ENCODE data around the gene CTBP2.

DNA sequence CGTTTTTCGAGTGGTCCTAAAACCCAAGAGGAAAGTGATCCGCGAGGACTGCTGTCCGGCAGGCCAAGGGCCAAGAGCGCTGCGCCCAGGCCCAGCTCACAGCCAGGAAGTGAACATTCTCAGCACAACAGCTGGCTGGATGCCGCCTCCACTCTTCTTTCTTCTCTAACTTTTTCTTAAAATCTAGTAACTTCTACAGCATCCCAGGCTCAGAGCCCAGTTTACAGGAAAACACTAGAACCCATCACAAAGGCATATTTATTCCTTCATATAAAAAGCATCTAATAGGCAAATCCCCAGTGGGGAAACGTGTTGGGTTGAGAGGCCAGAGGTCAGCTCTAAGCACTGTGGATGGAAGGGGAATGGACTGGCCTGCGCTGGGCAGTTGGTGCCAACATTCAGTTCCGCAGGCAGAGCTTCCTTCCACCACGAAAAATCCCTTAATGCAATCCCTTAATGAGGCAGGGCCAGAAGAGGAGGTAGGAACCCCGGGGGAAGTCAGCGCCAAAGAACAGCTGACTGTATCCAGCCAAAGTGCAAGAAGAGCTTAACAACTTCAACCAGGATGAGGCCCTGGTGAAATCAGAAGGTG, 143.7 kb downstream of the CTBP2 start:
- no peak for TF ChIP-seq RBAK (CRISPR knock-in tag; IDR thresholded peaks at IDR 0.05)
- no peak for TF ChIP-seq UBTF (CRISPR knock-in tag; IDR thresholded peaks at IDR 0.05)
- TF ChIP-seq, protein P1, sequence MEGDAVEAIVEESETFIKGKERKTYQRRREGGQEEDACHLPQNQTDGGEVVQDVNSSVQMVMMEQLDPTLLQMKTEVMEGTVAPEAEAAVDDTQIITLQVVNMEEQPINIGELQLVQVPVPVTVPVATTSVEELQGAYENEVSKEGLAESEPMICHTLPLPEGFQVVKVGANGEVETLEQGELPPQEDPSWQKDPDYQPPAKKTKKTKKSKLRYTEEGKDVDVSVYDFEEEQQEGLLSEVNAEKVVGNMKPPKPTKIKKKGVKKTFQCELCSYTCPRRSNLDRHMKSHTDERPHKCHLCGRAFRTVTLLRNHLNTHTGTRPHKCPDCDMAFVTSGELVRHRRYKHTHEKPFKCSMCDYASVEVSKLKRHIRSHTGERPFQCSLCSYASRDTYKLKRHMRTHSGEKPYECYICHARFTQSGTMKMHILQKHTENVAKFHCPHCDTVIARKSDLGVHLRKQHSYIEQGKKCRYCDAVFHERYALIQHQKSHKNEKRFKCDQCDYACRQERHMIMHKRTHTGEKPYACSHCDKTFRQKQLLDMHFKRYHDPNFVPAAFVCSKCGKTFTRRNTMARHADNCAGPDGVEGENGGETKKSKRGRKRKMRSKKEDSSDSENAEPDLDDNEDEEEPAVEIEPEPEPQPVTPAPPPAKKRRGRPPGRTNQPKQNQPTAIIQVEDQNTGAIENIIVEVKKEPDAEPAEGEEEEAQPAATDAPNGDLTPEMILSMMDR (CRISPR knock-in tag; IDR thresholded peaks at IDR 0.05) = no peak
- no peak for TF ChIP-seq ARNT2 (CRISPR knock-in tag; IDR thresholded peaks at IDR 0.05; ENCODE audit: low read depth)
- TF ChIP-seq ZFP36 (IDR thresholded peaks at IDR 0.05; ENCODE audit: borderline replicate concordance, low read depth, low read length, partially characterized antibody) = no peak
- TF ChIP-seq EHMT2 (IDR thresholded peaks at IDR 0.05; ENCODE audit: borderline replicate concordance, low read depth, low read length) = no peak
- no peak for TF ChIP-seq E2F5 (CRISPR knock-in tag; conservative IDR thresholded peaks at IDR 0.05)
- TF ChIP-seq NONO (IDR thresholded peaks at IDR 0.05) = no peak
- no peak for TF ChIP-seq NONO (CRISPR knock-in tag; conservative IDR thresholded peaks at IDR 0.05)
- no peak for TF ChIP-seq JUN (CRISPR knock-in tag; IDR thresholded peaks at IDR 0.05)
- no peak for TF ChIP-seq SP1 (IDR thresholded peaks at IDR 0.05)
- no peak for TF ChIP-seq SP1 (CRISPR knock-in tag; IDR thresholded peaks at IDR 0.05)
- no peak for TF ChIP-seq ZFX (CRISPR knock-in tag; IDR thresholded peaks at IDR 0.05; ENCODE audit: low read depth)

All from HepG2 (cell line).